Brain pericyte (primary cell): ENCODE measurements around the gene SYP.

Experiments used
- DNase-seq: peaks from one replicate; pipeline ENCODE4 v3.0.0-alpha.2; 2012; ENCODE audit warnings: low read depth, low spot score

Gene SYP

DNA sequence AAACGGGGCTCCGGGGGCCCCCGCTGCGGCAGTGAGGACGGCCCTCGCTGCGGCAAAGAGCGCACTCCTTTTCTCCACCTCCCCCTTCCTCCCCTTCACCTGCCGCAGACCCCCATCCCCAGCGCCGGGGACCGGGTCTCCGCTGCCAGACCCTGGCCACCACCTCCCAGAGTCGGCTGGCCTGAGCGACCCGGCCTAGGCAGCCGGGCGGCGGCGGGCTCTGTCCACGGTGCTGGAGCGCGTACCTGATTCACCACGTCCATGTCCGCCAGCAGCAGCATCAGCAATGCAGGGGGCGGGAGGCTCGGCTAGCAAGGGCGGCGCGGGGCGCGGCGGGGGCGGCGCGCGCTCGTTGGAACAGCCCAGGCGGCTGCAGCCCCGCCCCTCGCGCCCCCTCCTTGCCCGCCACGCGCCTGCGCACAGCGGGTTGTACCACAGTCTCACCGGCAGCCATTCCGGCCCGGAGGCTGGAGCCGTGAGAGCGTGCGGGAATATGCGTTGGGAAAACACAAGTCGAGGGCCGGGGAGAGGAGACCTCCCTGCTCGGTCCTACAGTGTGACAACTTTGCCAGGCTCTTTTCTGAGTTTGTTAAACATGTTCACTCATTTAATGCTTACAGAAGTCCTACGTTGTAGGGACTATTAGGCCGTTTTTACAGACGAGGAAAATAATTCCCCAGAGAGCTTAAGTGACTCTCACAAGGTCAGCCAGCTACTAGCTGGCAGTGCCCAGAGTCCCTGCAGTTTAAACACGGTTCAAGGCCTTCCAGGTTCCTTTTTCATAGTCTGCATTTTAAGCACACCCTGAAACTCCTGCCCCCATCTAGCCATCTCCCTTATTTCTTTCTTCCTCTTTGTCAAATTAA lies at the start of gene SYP:
TSS of gene SYP (minus strand) at position 288 of the 866 bp plus-strand sequence. CDS start at position 281, 7 bp downstream.
- peak; percentile 33 for DNase-seq

DNA sequence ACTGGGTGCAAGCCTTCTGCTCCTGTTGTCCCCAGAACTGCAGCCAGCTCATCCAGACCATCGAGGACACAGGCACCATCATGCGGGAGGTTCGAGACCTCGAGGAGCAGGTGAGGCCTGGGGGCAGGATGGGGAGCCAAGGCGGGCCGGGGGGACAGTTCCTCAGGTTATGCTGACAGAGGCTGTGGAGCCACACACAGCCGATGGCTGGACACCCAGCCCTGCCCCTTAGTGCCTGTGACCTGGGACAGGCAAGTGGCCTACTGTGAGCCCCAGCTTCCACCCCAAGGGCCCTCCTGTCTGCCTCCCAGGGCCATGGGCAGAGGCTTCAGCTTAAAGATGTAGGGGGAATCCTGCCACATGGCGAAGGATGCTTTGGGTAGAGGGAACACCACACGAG lies 49.6 kb upstream of the SYP start:
- DNase-seq, result no peak

DNA sequence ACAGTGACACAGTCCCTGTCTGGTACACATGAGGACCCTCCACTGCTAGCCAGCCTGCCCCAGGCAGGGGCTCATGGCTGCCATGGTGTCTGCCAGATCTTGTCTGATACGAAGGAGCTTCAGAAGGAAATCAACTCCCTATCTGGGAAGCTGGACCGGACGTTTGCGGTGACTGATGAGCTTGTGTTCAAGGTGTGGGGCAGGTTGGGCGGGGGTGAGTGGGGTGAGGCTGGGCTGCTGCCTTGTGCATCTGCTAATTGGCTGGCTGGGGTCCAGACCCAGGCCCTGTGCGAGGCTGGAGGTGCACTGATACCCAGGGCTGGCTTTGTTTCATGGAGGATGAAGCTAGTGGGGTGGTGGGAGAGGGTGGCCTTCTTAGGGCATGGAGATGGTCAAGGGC lies 49.1 kb upstream of the SYP start:
- no peak for DNase-seq

DNA sequence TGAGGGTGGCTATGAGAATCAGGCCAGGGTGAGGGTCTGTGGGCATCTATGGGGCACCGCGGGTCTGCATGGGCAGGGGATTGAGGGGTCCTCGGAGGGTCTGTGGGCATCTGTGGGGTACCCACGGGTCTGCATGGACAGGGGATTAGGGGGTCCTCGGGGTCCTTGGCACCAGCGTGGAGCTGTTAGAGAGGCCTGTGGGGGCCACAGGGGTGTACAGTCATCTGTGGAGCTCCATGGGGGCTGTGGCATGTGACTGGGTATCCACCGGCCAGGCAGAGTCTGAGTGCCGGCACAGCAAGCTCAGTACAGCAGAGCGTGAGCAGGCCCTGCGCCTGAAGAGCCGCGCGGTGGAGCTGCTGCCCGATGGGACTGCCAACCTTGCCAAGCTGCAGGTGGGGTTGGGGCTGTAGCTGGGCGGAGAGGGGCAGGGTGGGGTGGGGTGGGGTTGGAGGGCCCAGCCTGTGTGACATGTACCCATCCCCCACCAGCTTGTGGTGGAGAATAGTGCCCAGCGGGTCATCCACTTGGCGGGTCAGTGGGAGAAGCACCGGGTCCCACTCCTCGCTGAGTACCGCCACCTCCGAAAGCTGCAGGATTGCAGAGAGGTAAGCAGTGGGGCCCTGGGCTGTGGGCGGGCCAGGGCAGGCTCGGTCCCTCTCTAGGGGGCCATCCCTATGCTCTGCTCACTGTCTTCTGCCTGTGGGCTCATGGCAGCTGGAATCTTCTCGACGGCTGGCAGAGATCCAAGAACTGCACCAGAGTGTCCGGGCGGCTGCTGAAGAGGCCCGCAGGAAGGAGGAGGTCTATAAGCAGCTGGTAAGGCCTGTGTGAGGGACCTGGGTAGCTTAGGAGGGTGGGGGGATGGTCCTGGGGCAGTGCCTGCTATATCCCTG lies 48.2 kb upstream of the SYP start:
- DNase-seq, result no peak

DNA sequence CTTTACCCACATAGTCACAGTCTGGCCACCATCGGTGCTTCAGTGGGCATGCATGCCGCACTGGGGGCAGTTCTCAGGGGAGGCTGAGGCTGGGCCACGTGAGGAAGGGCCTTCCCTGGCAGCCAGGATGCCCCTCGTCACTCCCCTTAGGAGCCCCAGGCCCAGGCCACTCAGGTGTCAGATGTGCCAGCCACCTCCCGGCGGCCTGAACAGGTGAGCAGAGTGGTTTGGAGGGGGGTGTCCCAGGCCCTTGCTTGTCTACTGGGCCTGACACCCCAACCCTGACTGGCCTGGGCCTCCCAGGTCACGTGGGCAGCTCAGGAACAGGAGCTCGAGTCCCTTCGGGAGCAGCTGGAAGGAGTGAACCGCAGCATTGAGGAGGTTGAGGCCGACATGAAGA lies 47.4 kb upstream of the SYP start:
- no peak for DNase-seq

DNA sequence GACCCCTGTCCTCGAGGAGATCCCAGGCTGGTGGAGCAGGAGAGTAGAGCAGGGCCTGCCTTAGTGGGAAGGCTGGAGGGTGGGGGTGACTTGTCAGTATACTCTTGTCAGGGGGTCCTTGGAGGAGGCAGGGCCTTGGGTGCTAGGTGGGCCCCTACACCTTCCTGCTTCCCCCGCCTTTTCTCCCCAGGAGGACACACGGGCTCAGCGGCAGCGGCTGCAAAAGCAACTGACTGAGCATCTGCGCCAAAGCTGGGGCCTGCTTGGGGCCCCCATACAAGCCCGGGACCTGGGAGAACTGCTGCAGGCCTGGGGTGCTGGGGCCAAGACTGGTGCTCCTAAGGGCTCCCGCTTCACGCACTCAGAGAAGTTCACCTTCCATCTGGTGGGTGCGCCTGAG lies 46.5 kb upstream of the SYP start:
- DNase-seq, result no peak

DNA sequence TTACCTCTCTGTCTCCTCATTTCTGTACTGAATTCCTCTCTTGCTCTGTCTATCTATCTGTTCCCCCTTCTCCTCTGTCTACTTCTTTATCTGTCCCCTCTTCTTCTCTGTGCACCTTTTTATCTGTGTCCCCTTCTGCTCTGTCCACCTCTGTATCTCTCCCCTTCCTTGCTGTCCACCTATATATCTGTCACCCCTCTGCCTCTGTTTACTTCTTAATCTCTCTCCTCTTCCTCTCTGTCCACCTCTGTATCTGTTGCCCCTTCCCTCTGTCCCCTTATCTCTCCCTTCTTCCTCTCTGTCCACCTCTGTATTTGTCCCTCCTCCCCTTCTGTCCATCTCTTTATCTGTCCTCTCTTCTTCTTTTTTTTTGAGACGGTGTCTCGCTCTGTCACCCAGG lies 44.2 kb upstream of the SYP start:
- no peak for DNase-seq

DNA sequence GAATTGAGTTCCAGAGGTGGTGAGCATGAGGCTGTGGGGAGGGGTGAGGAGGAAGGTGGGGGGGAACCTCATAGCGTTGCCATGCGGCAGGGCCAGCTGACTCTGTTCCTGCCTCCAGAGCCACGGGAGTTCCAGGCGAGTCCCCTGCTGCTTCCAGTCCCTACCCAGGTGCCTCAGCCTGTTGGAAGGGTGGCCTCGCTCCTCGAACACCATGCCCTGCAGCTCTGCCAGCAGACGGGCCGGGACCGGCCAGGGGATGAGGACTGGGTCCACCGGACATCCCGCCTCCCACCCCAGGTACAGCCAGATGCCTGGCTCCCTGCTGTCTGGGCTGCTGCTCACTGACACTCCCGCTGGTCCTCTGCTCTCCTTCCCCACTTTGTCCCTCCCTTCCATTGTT lies 43.2 kb upstream of the SYP start:
- no peak for DNase-seq

DNA sequence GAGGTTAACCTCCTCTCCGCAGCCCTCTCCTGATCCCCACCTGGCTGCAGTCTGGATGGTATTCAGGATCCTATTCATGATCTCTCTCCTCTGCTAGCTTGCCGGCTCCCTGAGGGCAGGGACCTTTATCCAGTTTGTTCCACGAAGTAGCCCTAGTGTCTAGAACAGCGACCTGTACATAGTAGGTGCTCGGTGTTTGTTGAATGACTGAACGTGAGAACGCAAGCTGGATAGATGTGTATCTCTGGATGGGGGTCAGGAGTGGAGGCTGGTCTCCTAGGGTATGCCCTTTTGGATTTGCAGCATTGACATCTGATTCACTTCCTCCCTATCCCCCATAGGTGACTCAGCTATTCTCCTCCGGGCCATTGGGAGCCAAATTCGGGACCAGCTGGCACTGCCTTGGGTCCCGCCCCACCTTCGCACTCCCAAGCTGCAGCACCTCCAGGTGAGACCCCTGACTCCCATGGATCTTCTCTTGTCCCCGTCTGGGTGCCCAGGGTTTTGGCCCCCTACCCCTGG lies 42.6 kb upstream of the SYP start:
- no peak for DNase-seq

DNA sequence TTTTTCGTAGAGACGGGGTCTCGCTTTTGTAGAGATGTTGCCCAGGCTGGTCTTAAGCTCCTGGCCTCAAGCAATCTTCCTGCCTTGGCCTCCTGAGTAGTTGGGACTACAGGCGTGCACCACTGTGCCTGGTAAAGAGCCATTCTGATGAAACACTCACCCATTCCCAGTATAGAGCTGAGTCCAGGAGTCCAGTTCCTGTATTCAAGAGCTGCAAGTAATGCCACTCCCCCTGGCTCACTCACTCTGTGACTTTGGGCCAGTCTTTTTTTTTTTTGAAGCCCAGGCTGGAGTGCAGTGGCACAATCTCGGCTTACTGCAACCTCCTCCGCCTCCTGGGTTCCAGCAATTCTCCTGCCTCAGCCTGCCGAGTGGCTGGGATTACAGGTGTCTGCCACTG lies 38.7 kb upstream of the SYP start:
- DNase-seq, result no peak

DNA sequence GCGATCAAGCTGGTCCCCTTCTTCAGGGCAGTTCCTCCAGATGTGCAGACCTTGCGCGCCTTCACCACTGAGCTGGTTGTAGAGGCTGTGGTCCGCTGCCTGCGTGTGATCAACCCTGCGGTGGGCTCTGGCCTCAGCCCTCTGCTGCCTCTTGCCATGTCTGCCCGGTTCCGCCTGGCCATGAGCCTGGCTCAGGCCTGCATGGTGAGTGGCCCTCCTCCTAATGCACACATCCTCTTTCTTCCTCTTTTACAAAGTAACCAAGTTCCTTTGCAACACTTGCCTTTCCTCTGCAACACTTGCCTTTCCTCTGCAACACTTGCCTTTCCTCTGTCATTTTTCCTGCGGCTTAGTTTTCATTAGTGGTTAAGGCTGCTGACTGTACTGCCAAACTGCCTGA lies 37.1 kb upstream of the SYP start:
- no peak for DNase-seq

DNA sequence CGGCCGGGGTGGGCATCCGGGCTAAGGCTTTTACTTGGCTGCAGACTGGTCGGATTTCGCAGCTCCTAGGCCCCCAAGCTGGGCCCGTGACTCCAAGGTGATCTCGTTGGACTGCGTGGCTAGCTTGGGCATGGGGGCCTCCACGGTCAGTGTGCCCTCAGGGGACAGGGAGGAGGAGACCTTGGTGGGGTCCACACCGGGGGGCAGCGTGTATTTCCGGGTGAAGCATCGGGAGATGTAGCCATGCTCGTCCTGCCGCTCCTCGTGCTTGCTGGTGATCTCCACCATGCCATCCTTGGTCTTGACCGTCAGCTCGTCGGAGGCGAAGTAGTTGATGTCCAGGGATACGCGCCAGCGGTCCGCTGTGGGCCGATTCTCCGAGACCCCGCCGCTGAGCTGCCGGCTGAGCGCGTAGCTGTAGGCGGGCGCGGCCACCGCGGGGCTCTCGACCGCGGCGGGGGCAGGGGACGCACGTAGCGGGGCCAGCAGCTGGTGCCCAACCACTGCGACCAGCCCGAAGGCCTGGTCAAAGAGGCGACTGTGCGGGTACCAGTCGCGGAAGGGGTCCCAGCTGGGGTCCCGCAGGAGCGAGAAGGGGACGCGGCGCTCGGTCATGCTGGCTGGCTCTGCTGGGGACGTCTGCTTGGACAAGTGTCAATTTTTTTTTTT lies 34.0 kb upstream of the SYP start:
- DNase-seq, result no peak

DNA sequence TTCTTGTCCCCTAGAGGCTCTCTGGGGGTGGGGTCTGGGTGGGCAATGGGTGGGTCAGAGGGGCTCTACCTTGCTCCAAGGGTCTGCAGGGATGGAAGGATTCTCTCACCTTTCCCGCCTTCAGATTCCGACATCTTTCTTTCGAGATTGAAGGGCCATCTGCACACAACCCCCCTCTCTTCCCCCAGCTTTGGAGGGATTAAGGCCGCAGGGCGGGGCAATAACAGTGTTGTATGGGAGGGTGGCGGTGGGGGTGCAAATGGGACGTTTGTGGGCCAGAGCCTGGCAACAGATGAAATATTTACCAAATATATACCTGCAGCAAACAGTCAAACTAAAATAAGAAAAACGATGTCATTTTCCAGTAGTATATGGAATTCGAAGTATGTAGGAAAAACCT lies 33.2 kb upstream of the SYP start, which contains the start of gene CACNA1F:
TSS of gene CACNA1F (minus strand) at position 165 of the 400 bp plus-strand sequence. CDS start at position 134, 31 bp downstream.
- no peak for DNase-seq

DNA sequence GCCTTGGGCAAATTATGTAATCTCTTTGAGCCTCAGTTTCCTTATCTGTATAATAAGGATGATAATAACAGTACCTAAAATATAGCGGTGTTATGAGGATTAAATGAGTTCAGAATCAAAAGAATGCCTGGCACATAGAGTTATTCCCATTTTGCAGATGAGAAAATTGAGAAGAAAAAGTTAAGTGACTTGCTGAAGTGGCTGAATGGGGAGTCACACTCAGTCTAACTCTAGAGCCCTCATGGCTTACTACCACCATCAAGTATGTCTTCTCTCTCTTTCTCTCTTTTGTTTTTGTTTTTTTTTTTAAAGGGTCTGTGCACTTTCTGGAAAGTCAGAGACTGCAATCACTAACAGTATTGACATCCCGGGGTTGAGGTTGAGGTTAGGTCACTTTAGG lies 32.5 kb upstream of the SYP start:
- no peak for DNase-seq

DNA sequence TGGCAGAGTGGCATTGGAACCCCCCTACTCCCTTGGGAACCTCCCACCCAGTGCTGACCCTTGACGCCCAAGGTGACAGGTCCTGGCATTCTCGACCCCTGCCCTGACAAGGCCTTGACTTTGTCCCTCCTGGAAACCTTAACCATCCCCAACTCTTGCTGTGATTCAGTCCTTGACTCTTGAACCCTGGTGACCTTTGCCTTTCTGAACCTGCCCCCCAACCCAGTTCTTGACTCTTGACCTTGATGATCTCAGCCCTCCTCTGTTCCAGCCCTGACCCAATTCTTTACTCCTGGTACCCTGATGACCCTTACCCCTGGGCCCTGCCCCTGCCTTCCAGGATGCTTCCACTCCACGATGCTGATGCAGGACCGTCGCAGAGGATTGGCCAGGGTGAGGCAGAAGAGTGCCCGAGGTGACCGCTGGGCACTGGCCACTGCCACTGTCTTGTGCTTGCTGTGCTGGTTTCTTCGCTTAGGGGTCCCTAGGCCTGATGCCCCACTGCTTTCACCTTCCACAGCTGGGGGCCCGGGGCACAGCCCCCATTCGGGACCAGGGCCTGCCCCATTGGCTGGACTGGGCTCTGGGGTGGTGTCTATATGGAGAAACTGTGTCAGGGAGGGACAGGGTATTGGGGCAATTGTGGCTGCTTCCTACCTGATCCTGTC lies 31.5 kb upstream of the SYP start:
- DNase-seq, result no peak

DNA sequence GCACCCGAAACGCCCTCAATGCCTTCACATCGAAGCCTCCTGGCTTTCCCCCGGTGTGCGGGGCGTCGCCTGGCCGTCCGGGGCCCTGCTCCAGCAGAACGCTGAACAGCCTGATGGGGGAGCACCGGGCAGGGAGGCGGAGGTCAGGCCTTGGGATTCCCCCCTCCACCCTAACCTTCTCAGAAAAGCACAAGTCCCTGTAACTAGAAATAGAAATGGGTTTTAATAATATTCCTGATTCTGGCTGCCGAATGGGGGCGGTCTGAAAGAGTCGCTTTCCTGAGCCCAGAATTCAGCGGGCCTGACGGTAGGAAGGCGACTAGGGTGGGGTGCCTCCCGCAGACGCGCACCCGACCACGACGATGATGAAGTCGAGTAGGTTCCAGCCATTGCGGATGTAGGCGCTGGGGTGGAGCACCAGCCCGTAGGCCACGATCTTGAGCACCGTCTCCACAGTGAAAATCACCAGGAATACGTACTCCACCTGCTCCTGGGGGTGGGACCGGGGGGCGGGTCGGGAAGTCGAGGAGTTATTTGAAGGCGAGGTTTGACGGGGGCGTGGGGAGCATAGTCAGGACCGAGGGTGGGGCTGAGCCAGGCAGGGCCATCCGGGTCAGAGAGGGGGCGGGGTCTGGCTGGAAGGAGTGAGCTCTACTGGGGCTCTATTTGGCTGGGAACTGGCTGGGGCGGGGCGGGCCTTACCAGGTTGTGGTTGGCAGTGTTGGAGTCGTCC lies 30.7 kb upstream of the SYP start:
- DNase-seq, result no peak

DNA sequence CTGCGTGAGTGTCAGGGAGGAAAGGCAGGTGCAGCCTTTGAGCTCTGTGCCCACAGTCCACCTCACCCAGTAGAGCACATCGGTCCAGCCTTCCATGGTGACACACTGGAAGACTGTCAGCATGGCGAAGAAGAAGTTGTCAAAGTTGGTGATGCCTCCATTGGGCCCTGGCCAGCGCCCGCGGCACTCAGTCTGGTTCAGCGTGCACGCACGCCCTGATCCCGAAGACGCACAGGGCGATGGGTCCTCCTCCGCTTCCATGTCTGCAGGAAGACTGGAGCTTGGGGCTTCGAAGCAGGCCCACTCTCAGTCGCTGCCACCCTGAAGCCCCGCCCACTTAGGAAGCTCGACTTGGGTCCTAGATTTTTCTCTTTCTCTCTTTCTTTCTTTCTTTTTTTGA lies 28.2 kb upstream of the SYP start:
- DNase-seq, result no peak

DNA sequence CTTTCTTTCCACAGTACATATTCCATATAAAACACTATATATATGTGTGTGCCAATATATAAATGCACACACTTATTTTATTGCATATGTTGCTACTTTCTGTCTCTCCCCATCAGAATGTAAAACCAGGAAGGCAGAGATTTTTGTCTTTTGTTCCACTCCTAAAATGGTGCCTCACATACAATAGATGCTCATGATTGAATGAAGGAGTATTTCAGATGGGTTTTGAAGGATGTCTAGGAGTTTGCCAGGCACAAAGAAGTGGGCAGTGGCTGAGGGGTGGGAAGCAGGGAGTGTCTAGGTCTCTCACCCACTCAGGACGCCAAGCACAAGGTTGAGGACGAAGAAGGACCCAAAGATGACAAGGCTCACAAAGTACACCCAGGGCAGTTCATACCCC lies 27.7 kb upstream of the SYP start:
- DNase-seq, result no peak

DNA sequence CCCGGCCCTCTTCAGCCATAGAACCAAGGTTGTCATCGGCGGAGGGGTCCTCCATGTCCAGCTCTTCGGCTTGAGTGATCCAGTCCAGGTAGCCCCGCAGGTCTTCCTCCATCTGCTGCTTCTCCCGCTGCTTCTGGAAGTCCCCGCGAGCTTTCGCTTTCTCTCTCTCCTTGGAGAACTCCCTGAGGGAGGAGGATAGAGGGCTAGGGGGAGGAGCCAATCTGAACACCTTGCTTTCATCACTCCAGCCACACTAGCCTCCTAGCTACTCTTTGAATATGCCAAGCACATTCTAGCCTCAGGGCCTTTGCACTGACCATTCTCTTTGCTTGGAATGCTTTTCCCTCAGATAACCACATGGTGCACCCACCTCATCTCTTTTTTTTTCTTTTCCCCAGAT lies 27.0 kb upstream of the SYP start:
- DNase-seq, result no peak

DNA sequence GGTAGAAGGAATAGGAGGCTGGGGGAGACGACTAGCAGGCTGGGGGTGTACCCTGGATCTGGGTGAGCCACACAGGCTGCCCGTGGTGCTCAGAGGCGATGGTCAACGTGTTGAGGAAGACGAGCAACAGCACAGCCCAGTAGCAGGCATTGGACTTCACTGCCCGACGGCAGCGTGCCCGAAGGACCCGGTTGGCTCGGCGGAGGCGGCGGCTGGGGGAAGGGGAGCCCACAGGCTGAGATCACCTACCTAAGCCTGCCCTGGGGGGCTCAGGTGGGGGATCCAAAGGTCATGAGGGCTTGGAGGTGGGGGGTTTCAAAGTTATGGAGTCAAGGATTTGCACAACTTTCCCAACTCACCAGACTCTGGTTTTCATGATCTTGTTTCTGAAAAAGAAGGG lies 25.9 kb upstream of the SYP start:
- no peak for DNase-seq

DNA sequence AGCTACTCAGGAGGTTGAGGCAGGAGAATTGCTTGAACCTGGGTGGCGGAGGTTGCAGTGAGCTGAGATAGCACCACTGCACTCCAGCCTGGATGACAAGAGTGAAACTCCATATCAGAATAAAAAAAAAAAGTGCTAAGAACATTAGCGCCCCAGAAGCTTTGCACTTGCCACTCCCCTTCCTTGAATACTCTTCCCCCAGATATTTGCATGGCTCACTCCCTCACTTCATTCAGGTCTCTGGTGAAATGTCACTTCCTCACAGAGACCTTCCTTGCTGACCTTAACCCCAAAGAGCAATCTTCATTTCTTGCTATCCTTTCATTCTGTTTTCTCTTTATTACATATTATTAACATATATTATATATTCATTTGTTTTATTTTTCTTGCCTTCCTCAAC lies 21.9 kb upstream of the SYP start:
- no peak for DNase-seq
